Fibroblast of peridontal ligament (primary cell): Measurements from ENCODE around the gene RRP7A.
"Not testable (repeated sequence)": the region's sequence is repeated elsewhere in the genome, so short reads cannot be mapped to it uniquely, and the experiment has no call there.

ENCODE experiments used
- DNase-seq: peaks from one replicate; pipeline ENCODE4 v3.0.0-alpha.2; 2010; ENCODE audit errors: extremely low read depth

Gene RRP7A

GRCh38 chr22:42495533-42496141, 24.0 kb downstream of the RRP7A start:
- not testable (repeated sequence) for DNase-seq

- no peak for DNase-seq
These were observed 26.2 kb downstream of the RRP7A start for GRCh38 chr22:42493393-42493792.

- DNase-seq, result no peak
These were observed 27.3 kb downstream of the RRP7A start for GRCh38 chr22:42492323-42492690.

- no peak for DNase-seq
These were observed 29.3 kb downstream of the RRP7A start for GRCh38 chr22:42490243-42490832.

GRCh38 chr22:42489000-42489399, 30.6 kb downstream of the RRP7A start:
- DNase-seq, result no peak

- DNase-seq, result no peak
These were observed 35.1 kb downstream of the RRP7A start for GRCh38 chr22:42484506-42484905.

- not testable (repeated sequence) for DNase-seq
These were observed 35.9 kb downstream of the RRP7A start for GRCh38 chr22:42483610-42484223.

- no peak for DNase-seq
These were observed 44.5 kb downstream of the RRP7A start for GRCh38 chr22:42475122-42475521.

- peak; percentile 78 for DNase-seq
These were observed 46.0 kb downstream of the RRP7A start for GRCh38 chr22:42473484-42474193.

GRCh38 chr22:42472671-42473070, 46.9 kb downstream of the RRP7A start:
- no peak for DNase-seq

- DNase-seq, result no peak
These were observed 48.2 kb downstream of the RRP7A start for GRCh38 chr22:42471441-42471840.

- DNase-seq, result peak; percentile 5
These were observed 49.1 kb downstream of the RRP7A start for GRCh38 chr22:42470366-42471082.

- no peak for DNase-seq
These were observed 50.8 kb downstream of the RRP7A start for GRCh38 chr22:42468841-42469240.

GRCh38 chr22:42462016-42462415, 57.6 kb downstream of the RRP7A start:
- DNase-seq, result no peak

- DNase-seq, result no peak
These were observed 58.1 kb downstream of the RRP7A start for GRCh38 chr22:42461511-42461910.
